Fibroblast of the aortic adventitia (primary cell): ENCODE data around the gene XNDC1N. TPM values are rescaled to one million over a fixed set of nuclear protein-coding genes. Genes with fewer than 3 reads are reported as not detected.
A peak's percentile ranks its signal among the peaks of the same experiment; 100 is the strongest.

Source experiments
- DNase-seq: peaks from one replicate; pipeline ENCODE4 v3.0.0-alpha.2; 2010; ENCODE audit warnings: low read depth
- H3K4me3 ChIP-seq: 2 replicates; pipeline ENCODE4 v1.5.1; 2011; ENCODE audit warnings: low read depth, mild to moderate bottlenecking, control low read depth, low read length, moderate library complexity
- CTCF ChIP-seq: IDR thresholded peaks from 2 replicates; pipeline ENCODE4 v1.5.1; 2011; ENCODE audit warnings: mild to moderate bottlenecking, low read length, control low read depth, inconsistent platforms; ENCODE audit not compliant: insufficient read depth
- total RNA-seq: library from RNA; depleted of rRNA; stranded (reverse); fragments of >200 nt; gene quantifications from 2 replicates; pipeline ENCODE4 v1.2.3, GENCODE V29; 2012; ENCODE audit warnings: low replicate concordance

The XNDC1N gene
- 3.5 and 13.0 TPM in 2 replicates for total RNA-seq

DNA sequence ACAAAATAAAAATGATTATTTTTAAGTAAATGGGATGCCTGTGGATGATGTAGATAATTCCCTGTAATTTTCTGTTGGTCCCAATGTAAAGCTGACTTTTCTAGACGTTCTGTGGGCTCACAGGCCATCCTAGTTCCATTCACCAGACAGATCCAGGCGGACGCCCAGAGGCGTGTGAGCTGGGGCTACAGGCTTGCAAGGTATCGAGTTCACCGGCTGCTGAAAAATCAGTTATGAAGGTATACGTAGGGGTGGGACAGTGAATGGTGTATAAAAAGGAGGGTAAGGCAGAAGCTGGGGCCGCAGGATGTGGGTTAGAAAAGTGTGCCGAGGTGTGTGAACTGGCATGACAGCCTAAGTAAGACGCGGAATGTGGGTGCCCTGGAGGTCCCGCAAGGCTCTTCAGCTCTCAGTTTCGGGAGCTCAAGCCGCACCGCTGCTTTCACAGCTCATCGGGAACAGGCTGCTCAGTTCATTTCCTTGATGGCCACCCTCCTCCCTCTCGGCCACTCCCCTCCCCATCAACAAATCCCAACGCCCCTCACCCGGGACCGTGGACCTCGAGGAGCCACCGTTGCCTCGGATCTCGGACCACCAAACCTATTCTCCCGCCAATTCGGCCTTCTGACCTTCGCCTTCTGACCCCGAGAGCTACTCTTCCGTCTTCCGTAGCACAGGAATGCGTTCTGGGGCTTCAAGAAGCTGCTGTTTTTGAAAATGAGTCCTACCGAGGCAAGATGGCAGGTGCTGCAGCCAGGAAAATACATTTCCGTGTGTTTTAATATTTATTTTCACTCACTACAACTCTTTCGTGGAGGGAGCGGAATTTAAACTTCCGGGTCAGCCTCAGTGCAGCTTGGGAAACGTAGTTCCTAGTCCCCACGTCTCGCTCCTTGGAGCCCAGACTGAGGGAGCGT is at the start of gene XNDC1N:
XNDC1N (minus strand) TSS at position 775 of the 917 bp plus-strand sequence. CDS start 5,241 bp downstream, outside the sequence.
- peak within 1 kb of the TSS; percentile 99 for H3K4me3 ChIP-seq
- DNase-seq, result peak; percentile 90
- TF ChIP-seq CTCF, result no peak

GRCh38 chr11:71977743-71978418 is 49.5 kb upstream of the XNDC1N start:
- TF ChIP-seq CTCF, result peak; percentile 72
- no peak overlapping the region for H3K4me3 ChIP-seq
- DNase-seq, result peak; percentile 75

- no peak for TF ChIP-seq CTCF
- no peak for DNase-seq
- H3K4me3 ChIP-seq, result no peak overlapping the region
Observed at GRCh38 chr11:71977090-71977489, 48.7 kb upstream of the XNDC1N start.

DNA sequence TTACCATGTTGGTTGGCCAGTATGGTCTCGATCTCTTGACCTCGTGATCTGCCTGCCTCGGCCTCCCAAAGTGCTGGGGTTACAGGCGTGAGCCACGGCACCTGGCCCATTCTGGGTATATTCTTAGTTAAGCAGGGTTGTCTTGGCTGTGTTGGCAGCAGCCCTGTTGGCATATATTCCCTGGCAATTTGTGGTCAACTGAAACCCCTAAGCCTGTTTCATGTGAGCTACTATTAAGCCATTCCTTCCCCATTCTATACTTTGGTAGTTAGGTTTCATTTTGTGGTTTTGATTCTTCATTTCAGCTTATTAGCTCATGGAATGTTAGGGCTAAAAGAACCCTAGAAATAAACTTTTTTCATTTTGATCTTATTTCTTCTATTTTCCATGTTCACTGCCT is 48.2 kb upstream of the XNDC1N start:
- no peak overlapping the region for H3K4me3 ChIP-seq
- DNase-seq, result no peak
- no peak for TF ChIP-seq CTCF

GRCh38 chr11:71971680-71972079 is 43.3 kb upstream of the XNDC1N start:
- H3K4me3 ChIP-seq, result no peak overlapping the region
- DNase-seq, result no peak
- no peak for TF ChIP-seq CTCF

DNA sequence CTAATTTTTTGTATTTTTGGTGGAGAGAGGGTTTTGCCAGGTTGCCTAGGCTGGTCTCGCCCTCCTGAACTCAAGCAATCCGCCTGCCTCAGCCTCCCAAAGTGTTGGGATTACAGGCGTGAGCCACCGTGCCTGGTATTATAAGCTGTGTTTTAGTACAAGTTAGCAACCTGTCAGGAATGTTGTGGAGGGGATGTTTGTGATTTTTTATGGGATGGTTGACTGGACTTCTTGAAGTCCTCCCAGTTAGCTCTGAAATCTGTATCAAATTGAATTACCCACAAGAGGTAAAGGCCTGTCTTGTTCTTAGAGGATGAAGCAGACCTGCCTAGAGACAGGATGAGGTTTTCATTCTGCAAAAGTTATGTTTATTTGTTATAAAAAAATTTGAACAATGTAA is 36.2 kb upstream of the XNDC1N start:
- no peak for DNase-seq
- no peak overlapping the region for H3K4me3 ChIP-seq
- no peak for TF ChIP-seq CTCF
